Amniotic epithelial cell (primary cell): ENCODE measurements around the gene KRT35.
A peak's percentile ranks its signal among the peaks of the same experiment; 100 is the strongest.
"Not testable (repeated sequence)": the region's sequence is repeated elsewhere in the genome, so short reads cannot be mapped to it uniquely, and the experiment has no call there.

Experiments
- DNase-seq: peaks from one replicate; pipeline ENCODE4 v3.0.0-alpha.2; 2010; ENCODE audit warnings: low read depth

Gene KRT35

DNA sequence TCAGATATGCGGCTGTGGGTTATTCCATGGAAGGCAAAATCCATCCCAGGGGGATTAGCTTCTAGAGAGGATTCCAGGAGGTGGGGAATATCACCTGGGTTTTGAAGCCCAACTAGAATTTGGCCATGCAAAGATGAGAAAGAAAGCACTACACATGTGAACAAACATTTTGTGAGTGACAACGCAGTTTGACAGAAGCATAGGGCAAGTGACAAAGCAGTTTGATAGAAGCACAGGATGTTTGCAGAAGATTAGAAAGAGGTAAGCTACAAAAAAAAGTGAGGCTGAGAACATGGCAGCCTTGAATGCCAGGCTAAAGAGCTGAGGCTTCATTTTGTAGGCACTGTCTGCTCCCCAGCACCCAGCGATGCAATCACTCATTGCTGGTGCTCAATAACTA is 27.9 kb downstream of the KRT35 start:
- no peak for DNase-seq

DNA sequence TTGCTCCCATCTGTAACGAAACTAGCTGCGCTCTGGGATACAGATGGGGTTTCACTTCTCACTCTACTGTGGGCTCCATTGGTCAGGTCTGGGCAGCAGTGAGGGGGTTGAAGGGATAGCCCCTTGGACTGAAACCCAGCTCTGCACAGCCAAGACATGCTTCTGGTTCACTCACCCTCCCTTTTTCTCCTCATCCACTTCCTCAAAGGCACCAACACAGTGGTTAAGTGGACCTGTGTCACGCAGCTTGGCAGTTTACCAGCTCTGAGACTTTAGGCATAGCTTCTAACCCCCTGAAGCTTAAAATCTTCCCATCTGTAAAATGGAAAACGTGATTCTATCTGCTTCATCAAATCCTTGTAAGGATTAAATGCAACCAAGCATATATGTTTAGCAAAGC is 28.7 kb downstream of the KRT35 start:
- DNase-seq, result no peak

DNA sequence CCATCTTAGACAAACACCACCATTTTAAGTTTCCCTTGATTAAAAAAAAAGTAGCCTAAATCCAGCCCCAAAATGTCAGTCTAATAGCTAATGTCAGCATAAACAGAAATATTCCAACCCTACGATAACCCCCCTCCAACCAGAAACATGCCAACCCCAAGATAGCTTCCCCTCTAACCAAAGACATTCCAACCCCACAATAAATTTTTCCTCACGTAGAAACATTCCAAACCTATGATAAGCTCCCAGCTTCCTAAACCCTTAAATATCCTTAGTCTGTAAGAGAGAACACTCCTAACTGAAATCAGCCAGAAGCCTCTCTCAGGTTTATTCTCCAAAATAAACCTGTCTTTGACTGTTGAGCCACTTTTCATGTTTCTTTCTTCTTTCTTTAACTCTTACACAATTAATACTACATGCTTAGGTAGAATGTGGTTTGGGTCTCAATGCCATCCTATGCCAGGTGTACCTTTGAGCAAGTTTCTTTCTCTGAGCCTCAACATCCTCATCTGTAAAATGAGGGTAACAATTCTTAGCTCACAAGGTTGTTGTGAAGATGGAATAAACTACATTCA is 29.7 kb downstream of the KRT35 start:
- DNase-seq, result peak; percentile 66

DNA sequence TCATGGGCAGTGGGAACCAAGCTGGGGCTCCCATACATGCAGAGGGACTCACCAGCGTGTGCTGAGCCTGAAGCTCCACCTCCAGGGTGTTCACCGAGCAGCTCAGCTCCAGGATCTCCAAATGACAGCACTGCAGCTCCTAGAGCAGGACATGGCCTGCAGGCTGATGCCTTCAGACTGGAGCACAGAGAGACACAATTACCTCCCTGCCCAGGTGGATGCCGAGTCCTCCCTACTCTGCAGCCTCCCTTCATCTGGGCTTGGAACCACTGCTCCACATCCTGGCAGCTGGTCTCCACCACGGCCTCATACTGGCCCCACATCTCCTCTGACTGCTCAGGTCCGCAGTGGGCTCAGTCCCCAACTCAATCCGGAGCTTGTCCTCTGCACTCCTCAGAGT is 31.9 kb downstream of the KRT35 start:
- DNase-seq, result no peak

DNA sequence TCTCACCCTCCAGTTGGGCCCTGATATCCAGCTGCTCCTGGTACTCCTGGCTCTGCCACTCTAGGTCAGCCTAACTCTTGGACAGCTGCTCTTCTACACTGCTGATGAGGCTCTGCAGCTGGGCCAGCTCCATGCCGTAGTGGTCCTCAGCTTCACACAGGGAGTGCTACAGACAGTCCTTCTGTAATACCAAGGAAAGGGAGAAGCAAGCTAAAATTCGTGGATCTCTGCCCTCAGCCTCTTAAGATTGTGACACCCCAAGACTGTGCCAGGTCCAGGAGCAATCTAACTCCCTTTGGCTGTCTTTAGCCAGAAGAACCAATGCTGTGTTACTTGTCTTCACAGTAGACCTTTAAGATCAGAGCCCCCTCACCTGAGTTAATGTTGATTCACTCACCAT is 32.4 kb downstream of the KRT35 start:
- DNase-seq, result peak; percentile 9

DNA sequence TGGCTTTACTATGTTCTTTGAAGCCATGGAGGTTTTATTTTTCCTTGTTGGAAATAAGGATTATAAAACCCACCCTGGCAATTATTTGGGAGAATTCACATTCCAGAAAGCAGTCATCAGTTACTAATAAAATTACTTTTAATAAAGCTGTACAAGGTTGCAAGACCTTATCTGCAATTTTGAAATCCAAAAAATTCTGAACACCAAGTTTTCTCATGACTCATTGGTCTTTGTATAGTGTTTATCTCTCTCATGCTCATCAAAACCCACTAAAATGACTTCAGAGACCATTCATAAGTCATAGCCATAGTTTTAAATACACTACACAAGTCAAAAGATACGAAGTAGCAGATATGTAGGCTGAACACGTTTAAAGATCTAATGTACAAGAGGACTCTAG is 34.1 kb downstream of the KRT35 start:
- peak; percentile 97 for DNase-seq

DNA sequence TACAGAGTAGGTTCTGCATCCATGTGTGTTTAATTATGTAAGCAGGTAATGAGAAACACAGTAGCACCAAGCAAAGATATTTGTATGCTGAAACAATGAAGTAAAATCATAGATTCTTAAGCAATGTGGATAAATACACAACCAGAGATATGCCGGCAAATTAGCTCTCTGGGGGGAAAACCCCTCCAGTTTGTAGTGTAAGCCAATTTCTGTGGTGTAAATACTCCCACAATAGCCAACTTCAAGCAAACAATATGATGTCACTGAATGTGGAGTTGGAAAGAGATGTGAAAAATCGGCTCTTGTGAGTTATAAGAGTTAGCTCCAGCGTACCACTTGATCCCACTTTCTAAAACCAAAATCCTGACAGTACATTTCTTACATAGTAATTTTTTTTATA is 36.3 kb downstream of the KRT35 start:
- peak; percentile 11 for DNase-seq

DNA sequence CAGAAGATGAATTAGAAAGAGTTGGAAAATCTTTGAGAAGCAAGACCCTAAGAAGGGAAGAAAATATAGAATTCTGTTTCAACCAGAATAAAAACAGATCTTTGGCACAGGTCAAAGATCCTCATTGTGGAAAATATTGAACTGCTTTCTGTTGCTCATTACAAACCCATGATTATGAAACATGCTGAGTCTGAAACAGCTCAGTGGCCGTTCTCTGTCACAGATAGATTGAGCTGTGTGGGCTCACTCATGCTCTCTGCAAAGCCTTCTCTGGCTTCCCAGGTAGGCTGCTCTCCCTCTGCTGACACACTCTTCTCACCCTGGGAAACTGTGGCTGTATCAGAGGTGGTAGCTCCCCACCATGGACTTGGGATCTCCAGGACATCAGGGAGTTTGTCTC is 36.8 kb downstream of the KRT35 start:
- DNase-seq, result peak; percentile 35

DNA sequence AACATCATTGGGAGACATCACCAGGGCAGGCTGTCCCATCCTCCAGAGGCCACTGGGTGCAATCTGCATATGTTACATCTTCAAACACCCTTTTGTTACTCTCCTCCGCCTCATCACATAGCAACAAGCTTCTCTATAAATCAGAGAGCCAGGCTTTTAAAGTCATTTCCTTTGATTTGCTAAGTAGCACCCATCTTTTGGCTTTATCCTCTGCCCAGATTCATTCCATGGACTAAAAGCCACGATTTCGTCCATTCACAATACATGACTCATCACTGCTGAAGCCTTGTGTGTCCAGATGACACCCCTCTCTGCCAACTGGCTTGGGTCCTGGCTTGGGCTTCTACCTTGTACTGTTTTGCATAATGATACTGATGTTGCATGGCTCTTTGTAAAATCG is 38.2 kb downstream of the KRT35 start:
- DNase-seq, result peak; percentile 53

DNA sequence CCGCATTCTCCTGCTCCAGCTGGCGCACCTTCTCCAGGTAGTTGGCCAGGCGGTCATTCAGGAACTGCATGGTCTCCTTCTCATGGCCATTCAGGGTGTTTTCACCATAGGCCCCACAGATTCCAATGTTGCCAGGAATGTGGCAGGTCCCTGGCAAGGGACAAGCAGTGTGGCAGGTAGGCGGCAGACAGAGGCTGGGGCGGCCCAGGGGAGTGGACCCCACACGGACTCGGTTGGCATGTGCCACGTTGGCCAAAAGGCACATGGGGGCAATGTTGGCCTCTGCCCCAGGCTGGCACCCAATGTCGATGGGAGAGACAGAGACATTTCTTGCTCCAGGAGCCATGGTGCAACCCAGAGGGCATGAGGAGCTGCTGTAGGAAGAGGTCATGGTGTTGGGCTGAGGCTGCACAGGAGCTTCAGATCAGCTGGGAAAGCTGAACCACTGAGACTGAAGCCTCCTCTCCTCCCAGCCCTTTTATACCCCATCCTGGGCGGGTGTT is 40.4 kb downstream of the KRT35 start, which contains the start of gene KRT38:
Gene KRT38, minus strand, starts transcription at position 453 of the 503 bp plus-strand sequence. Its CDS starts 62 bp downstream, at position 391.
- no peak for DNase-seq

DNA sequence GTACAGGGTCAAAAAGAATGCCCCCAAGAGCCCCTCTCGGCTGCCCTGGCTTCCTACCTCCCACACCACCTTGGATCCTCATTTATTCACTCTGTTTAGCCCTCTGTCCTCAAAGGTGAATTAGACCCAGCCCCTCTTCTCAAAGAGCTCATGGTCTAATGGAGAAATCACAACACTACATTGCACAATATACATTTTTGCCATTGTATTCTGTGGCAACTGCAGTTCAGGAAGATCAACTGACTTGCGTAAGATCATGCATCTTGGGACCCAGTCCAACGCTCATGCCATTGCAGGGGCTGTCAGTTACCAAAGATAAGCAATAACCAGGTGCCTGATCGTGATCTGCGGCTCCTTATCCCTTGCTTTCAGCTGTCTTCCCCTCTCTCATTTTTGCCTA is 41.6 kb downstream of the KRT35 start:
- DNase-seq, result peak; percentile 86

DNA sequence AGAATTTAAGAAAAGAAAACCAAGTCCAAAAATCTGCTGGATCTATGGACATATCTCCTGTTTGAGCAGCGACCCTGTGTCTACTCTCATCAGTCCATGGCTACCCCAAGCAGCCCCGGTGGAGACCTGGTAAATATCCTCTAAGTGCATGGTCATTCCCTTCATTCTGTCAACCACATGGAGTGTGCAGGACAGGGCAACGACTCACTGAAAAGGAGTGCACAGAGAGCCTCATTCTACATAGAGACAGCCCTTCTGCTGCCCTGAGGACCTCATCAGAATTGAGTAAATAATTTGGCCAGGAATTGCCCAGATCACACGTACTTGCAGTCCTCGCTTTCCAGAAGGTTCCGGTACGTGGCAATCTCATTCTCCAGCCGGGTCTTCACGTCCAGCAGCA is 43.2 kb downstream of the KRT35 start:
- DNase-seq, result no peak

DNA sequence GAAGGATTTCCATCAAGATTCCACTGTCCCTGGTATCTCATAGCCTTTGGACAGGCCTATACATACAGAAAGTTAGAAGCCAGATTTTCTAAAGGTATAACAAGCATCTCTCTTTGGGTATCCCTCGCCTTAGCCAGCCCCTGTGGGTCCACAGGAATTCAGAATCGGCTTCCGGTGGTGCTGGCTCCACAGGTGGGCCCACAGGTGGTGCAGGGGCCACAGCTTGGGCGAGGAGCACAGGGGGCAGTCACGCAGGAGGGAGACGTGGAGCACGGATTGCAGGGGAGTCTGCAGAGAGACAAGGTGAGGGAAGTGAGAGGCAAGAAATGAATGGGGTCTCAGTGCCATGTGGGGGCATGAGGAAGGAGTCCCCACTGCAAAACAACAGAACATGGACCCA is 43.7 kb downstream of the KRT35 start:
- DNase-seq, result no peak

DNA sequence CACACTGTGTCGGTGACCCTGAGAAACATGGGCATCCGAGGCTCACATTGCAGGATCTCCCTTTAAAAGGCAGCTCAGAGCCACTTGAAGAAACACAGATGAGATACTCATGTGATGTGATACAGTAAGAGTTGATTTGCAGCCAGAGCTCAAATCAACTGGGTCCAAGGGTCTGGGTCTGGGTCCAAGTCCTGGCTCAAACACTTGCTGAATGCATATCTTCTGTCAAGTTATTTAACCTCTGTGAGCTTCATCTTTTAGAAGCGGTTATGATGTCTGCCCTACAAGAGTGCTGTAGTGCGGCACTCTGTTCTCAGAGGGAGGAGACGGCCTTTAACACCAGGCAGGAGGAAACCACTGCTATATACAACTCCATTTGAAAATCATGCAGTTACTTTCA is 46.5 kb downstream of the KRT35 start:
- DNase-seq, result no peak

DNA sequence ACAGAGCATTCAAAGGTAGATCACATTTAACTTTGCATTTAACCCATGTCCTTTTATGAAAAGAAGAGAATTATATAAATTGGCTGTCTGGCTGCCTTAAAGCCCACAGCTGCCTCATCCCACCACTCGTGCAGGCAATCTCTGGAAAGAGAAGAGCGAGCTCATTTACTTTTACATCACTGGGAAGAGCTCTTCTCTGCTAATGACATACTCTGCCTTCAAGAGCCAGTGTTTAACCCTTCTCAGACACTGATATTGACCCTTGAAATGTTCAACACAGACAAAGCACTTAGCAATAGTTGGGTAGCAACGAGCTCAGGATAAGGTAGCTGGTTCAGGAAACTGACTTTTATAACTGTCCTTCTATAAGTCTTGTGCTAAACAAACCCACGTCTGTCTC is 46.9 kb downstream of the KRT35 start:
- DNase-seq, result no peak

DNA sequence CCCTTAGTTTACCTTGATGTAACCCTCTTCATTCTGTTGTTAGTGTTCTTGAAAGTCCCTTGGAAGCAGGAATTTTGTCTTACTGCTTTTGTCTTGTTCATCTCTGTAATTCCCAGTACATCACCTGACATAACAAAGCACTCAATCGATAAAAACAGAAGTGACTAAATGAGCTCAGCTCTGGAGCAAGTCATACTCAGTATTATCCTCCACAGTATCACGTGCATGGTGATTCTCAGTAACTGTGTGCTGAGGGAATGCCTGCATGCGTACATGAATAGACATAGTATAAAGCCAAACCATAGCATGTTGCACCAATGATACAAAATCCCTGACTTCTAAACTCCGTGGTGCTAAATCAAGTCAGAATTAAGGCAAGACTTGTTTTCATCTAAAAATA is 47.4 kb downstream of the KRT35 start:
- no peak for DNase-seq

DNA sequence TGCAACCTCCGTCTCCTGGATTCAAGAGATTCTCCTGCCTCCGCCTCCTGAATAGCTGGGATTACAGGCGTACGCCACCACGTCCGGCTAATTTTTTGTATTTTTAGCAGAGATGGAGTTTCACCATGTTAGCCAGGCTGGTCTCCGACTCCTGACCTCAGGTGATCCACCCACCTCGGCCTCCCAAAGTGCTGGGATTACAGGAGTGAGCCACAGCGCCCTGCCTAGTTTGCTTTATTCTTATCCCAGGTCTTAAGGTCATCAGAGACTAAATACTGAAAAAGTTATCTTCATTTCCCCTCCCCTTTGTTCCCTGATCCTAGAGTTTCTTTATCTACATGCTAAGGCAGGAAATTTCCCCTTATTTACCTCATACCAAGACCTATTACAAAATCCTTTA is 50.6 kb downstream of the KRT35 start:
- not testable (repeated sequence) for DNase-seq

DNA sequence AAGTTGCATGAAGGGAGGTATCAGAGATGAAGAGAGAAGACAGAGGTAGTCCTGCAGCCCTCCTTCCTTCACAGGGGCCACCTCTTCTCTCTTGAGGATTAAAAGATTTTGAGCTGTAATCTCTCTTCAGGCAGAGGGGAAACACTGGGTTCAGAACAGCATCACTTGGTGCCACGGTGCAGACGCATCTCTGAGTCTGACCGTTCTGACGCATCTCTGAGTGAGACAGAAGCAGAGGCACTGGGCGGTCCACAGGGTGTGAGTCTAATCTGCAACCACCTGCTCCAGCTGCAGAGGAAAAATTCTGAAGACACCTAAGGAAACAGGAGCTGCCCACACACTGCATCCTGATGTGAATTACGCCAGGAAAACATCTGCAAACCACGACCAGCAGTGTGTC is 51.3 kb downstream of the KRT35 start:
- no peak for DNase-seq

DNA sequence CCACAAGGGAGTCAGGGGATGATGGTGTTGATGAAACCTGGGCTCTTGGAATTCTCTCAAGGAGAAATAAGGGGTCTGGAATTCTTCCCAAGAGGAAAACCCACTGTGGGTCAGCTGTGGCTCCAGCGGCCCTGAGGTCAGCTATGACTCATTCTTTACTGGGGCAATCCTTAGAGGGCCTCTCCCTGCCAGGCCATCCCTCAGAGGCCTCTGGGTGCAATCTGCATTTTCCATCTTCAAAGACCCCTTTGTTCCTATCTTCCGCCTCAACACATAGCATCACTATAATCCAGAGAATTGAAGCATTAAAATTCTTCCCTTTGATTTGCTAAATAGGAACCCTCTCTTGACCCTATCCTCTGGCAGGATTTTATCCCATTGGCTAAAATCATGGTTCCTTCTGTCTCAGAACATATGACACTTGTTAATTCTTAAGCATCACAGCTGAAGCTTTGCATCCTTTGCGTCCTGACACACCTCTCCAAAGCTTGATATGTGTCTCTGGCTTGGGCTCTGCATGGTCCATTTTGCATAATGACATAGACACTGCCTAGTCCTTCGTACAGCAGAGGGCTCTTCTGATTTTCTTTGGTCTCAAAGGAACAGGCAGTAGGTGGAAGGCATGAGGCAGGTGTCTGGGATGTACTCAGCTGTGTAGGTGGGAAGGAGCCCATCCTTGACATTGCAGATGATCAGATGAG is 52.2 kb downstream of the KRT35 start:
- peak; percentile 82 for DNase-seq
